Measurements from ENCODE around the gene RPL37. TPM values are rescaled to one million over a fixed set of nuclear protein-coding genes. Genes with fewer than 3 reads are reported as not detected.

The RPL37 gene
- total and polyA plus RNA-seq, 9 of the 15 experiments (the other 6 are each of a cell fraction or from before 2014, with no cell fraction given) = 2,342 to 7,963 (median 4,091) TPM

GRCh38 chr5:40841068-40841805, 6.2 kb upstream of the RPL37 start, which contains the start of gene CARD6 (continued):
- TF ChIP-seq XRCC4 (IDR thresholded peaks at IDR 0.05; ENCODE audit: extremely low read depth, insufficient read depth, insufficient read length) (no peak), HINFP (tag; conservative IDR thresholded peaks at IDR 0.05; ENCODE audit: low read depth) (no peak), ZFP36 (IDR thresholded peaks at IDR 0.05; ENCODE audit: low read depth, low read length, partially characterized antibody) (peak; percentile 97), HDAC2 (IDR thresholded peaks at IDR 0.05) (peak; percentile 22; the same call in 1 of the 2 replicates), BCL6 (CRISPR knock-in tag; IDR thresholded peaks at IDR 0.05) (no peak), ZNF318 (IDR thresholded peaks at IDR 0.05; ENCODE audit: borderline replicate concordance in 1 of 2, low read depth in 1 of 2) (0 out of 4 replicates have a peak, but pooled peaks of 1 of the 2 experiments have one; percentile 43), ZNF197 (CRISPR knock-in tag; IDR thresholded peaks at IDR 0.05; ENCODE audit: low read depth) (0 out of 2 replicates have a peak, but pooled peaks have one; percentile 22), DACH1 (IDR thresholded peaks at IDR 0.05; ENCODE audit: partially characterized antibody) (peak; percentile 39), CCNT2 (IDR thresholded peaks at IDR 0.05; ENCODE audit: borderline replicate concordance, extremely low read depth, insufficient read length, low read depth, low read length) (no peak), PBX2 (CRISPR knock-in tag; IDR thresholded peaks at IDR 0.05; ENCODE audit: low read depth) (no peak), PBX2 (tag; conservative IDR thresholded peaks at IDR 0.05; ENCODE audit: low read depth) (peak; percentile 74)
